ENCODE data around the gene PAK2.

DNA sequence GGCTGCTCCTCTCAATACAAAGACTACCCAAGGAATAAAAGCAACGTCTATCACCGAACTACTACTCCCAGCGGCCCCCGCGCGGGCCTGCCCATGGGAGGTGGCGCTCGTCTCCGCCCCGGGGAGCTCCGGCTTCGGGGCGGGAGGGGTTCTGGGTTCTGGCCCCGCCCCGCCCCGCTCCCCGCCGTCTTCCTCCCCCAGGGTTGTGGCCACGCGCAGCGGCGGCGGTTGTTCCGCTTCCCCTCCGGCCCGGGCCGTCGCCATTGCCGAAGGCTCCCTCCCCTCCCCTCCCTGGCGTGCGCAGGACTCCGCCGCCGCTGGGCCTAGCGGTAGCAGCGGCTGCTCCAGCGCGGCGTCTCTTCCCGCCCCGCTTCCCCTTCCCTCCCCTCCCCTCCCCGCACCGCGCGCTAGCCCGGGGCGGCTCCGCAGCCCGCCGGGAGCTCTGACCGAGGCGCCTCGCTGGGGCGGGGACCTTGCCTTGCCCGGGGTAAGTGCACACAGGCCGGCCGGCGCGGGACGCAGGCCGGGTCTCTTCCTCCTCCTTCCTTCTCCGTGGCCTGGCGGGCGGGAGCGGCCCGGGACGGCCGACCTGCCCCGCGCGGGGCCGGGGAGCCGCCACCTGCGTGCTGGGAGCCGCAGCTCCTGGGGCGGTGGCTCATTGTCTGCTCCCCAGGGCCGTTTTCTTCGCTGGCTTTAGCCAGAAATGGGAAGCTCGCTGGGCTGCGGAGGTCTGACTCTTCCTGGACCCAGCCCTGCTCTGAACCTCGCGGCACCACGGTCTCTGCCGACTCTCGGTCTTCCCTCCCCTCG is at the start of gene PAK2:
- TF ChIP-seq, protein P1, sequence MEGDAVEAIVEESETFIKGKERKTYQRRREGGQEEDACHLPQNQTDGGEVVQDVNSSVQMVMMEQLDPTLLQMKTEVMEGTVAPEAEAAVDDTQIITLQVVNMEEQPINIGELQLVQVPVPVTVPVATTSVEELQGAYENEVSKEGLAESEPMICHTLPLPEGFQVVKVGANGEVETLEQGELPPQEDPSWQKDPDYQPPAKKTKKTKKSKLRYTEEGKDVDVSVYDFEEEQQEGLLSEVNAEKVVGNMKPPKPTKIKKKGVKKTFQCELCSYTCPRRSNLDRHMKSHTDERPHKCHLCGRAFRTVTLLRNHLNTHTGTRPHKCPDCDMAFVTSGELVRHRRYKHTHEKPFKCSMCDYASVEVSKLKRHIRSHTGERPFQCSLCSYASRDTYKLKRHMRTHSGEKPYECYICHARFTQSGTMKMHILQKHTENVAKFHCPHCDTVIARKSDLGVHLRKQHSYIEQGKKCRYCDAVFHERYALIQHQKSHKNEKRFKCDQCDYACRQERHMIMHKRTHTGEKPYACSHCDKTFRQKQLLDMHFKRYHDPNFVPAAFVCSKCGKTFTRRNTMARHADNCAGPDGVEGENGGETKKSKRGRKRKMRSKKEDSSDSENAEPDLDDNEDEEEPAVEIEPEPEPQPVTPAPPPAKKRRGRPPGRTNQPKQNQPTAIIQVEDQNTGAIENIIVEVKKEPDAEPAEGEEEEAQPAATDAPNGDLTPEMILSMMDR (conservative IDR thresholded peaks at IDR 0.05; ENCODE audit: low read depth, low read length), result no peak
- TF ChIP-seq EZH2 (IDR thresholded peaks at IDR 0.05; ENCODE audit: borderline replicate concordance, low read depth, low read length, poor library complexity, severe bottlenecking), result no peak
